Activated CD8-positive, alpha-beta T cell treated with anti-CD3 and anti-CD28 coated beads for 36 hours (primary cell): ENCODE data around the gene DNAJC6. TPM values are rescaled to one million over a fixed set of nuclear protein-coding genes. Genes with fewer than 3 reads are reported as not detected.
A peak's percentile ranks its signal among the peaks of the same experiment; 100 is the strongest.

Experiments
- ATAC-seq: fragments of 200-7000 bp; cut with Tn5 transposase; one replicate; pipeline ENCODE4 v1.10.0; 2021; ENCODE audit warnings: mild to moderate bottlenecking, moderate library complexity
- CTCF ChIA-PET: fragments of 350-600 bp; sonication (Branson Sonifier 250); formaldehyde crosslinking; loops from one replicate; lab custom pipeline; 2021; ENCODE audit warnings: antibody characterized with exemption; lab: Charles Lee
- POLR2A ChIA-PET: fragments of 350-600 bp; sonication (Branson Sonifier 250); formaldehyde crosslinking; loops from one replicate; lab custom pipeline; 2021; ENCODE audit warnings: antibody characterized with exemption; lab: Charles Lee
- DNase-seq: peaks from one replicate; pipeline ENCODE4 v3.0.0-alpha.2; 2020
- H3K27ac Mint-ChIP-seq: one replicate; pipeline ENCODE4 v1.8.0; 2021; ENCODE audit warnings: mild to moderate bottlenecking, mixed read lengths
- H3K27me3 Mint-ChIP-seq: one replicate; pipeline ENCODE4 v1.8.0; 2021; ENCODE audit warnings: mixed read lengths
- H3K36me3 Mint-ChIP-seq: one replicate; pipeline ENCODE4 v1.8.0; 2021; ENCODE audit warnings: low read depth, mixed read lengths
- H3K4me1 Mint-ChIP-seq: one replicate; pipeline ENCODE4 v1.8.0; 2021; ENCODE audit warnings: low read depth, mixed read lengths
- H3K4me3 Mint-ChIP-seq: one replicate; pipeline ENCODE4 v1.8.0; 2021; ENCODE audit warnings: mild to moderate bottlenecking, moderate library complexity, mixed read lengths
- H3K9me3 Mint-ChIP-seq: one replicate; pipeline ENCODE4 v1.8.0; 2021; ENCODE audit warnings: mixed read lengths
- CTCF ChIP-seq: fragments of 200-600 bp; IDR thresholded peaks from one replicate; pipeline ENCODE4 v1.8.0; 2022; ENCODE audit warnings: antibody characterized with exemption, mild to moderate bottlenecking
- intact Hi-C: fragments of 100-400 bp; cut with micrococcal nuclease; formaldehyde crosslinking; loops from one replicate; pipeline ENCODE4 v1.10.0; 2022
- total RNA-seq, 2 experiments: library from RNA; stranded (reverse); gene quantifications; one replicate each; pipeline ENCODE4 v1.2.3, GENCODE V29; 2021

Gene DNAJC6
- total RNA-seq, 2 experiments from 2014 or later, result 2.1 to 2.2 TPM

GRCh38 chr1:65457868-65458267 lies 148.5 kb downstream of the DNAJC6 start:
- DNase-seq (no peak), ATAC-seq (no peak)
- ChIA-PET CTCF (interaction anchor here (0.9 to 3.2 kb wide), 6 partner anchors 9 to 249 kb away, joined by 3 to 23 read pairs (median 5); no protein-coding TSS in a partner anchor), POLR2A (no interaction called here)
- peaks cover 6% of the 10 kb centered on the region for H3K9me3 Mint-ChIP-seq
- H3K4me1 Mint-ChIP-seq, result peaks cover 23% of the 10 kb centered on the region
- no peak overlapping the region for H3K4me3 Mint-ChIP-seq
- intact Hi-C loops, result no loop called here
- H3K27ac Mint-ChIP-seq, result no peak overlapping the region
- peaks cover 4% of the 10 kb centered on the region for H3K36me3 Mint-ChIP-seq
- no peak for TF ChIP-seq CTCF
- no peaks in the 10 kb centered on the region for H3K27me3 Mint-ChIP-seq

DNA sequence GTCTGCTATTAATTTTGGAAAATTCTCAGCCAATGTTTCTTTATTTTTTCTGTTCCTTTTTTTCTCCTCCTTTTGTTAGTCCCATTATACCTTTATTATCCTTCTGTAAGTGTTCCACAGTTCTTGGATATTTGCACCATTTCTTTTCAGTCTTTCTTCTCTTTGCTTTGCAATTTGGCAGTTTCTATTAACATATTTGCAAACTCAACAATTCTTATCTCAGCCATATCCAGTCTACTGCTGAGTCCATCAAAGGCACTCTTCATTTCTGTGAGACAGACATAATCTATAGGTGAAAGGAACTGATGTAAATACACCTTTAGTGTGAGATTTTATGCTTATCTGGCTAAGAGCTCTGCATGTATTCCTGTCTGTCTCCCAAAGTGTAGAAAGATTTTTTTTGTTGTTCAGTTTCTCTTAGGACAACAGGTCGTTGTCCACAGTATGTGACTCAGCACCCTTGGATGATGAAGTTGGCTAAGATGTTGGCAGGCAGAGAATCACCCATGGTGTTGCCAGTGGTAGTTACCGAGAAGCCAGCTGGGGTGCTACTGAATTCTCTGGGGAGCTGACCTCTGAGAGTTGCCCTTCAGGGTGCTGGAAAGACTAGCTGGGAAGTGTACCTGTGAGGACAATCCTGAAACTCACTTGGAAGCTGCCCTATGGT lies 149.5 kb downstream of the DNAJC6 start:
- H3K4me3 Mint-ChIP-seq, result no peak overlapping the region
- peaks cover 23% of the 10 kb centered on the region for H3K4me1 Mint-ChIP-seq
- CTCF ChIA-PET, result interaction anchor here (0.9 to 3.2 kb wide), 21 partner anchors 8 to 229 kb away, joined by 3 to 23 read pairs (median 4); no protein-coding TSS in a partner anchor
- POLR2A ChIA-PET, result no interaction called here
- TF ChIP-seq CTCF, result no peak
- H3K9me3 Mint-ChIP-seq, result peaks cover 6% of the 10 kb centered on the region
- no peak for DNase-seq
- H3K36me3 Mint-ChIP-seq, result peaks cover 4% of the 10 kb centered on the region
- no peak overlapping the region for H3K27ac Mint-ChIP-seq
- no peak for ATAC-seq
- intact Hi-C loops, result no loop called here
- no peaks in the 10 kb centered on the region for H3K27me3 Mint-ChIP-seq

GRCh38 chr1:65459397-65459768 lies 150.0 kb downstream of the DNAJC6 start:
- ATAC-seq, result no peak
- intact Hi-C loops, result no loop called here
- peaks cover 23% of the 10 kb centered on the region for H3K4me1 Mint-ChIP-seq
- peaks cover 3% of the 10 kb centered on the region for H3K36me3 Mint-ChIP-seq
- no peak for DNase-seq
- H3K4me3 Mint-ChIP-seq, result no peak overlapping the region
- H3K27ac Mint-ChIP-seq, result no peak overlapping the region
- H3K9me3 Mint-ChIP-seq, result peaks cover 5% of the 10 kb centered on the region
- CTCF ChIA-PET, result interaction anchor here (0.9 to 3.2 kb wide), 19 partner anchors 9 to 228 kb away, joined by 3 to 23 read pairs (median 4); no protein-coding TSS in a partner anchor
- POLR2A ChIA-PET, result no interaction called here
- peak; percentile 50 for TF ChIP-seq CTCF
- no peaks in the 10 kb centered on the region for H3K27me3 Mint-ChIP-seq

Other genes starting within 250 kb of the DNAJC6 start
- 100 to 1,000 TPM; 151 to 156 TPM for gene AK4, start 161.3 kb upstream of the DNAJC6 start, total RNA-seq
- gene LEPR, start 111.1 kb downstream of the DNAJC6 start, total RNA-seq, result 1 to 10 TPM; 3.0 TPM
- gene LEPROT, start 111.1 kb downstream of the DNAJC6 start, total RNA-seq, result 10 to 100 TPM; 11.3 to 12.6 TPM